Calu3 (cell line): ENCODE results near the gene RASGEF1B. TPM values are rescaled to one million over a fixed set of nuclear protein-coding genes. Genes with fewer than 3 reads are reported as not detected.
A peak's percentile ranks its signal among the peaks of the same experiment; 100 is the strongest.

Experiments
- BruUV-seq: library from RNA; stranded (reverse); fragments of 400-500 nt; replicated peaks from 2 replicates; lab custom pipeline; 2021; lab: Mats Ljungman, UMichigan
- CTCF ChIA-PET: fragments of 300-600 bp; sonication (Branson Sonifier 250); formaldehyde crosslinking; loops from one replicate; lab custom pipeline; 2022; ENCODE audit warnings: antibody characterized with exemption; lab: Charles Lee
- DNase-seq: peaks from one replicate; pipeline ENCODE4 v3.0.0; 2022
- H3K27ac Mint-ChIP-seq: one replicate; pipeline ENCODE4 v1.8.0; 2022; ENCODE audit warnings: mixed read lengths; ENCODE audit not compliant: unreplicated experiment
- H3K27me3 Mint-ChIP-seq: one replicate; pipeline ENCODE4 v1.8.0; 2022; ENCODE audit warnings: mixed read lengths; ENCODE audit not compliant: unreplicated experiment
- H3K36me3 Mint-ChIP-seq: one replicate; pipeline ENCODE4 v1.8.0; 2022; ENCODE audit warnings: mild to moderate bottlenecking, moderate library complexity, mixed read lengths; ENCODE audit not compliant: insufficient read depth, unreplicated experiment
- H3K4me1 Mint-ChIP-seq: one replicate; pipeline ENCODE4 v1.8.0; 2022; ENCODE audit warnings: mild to moderate bottlenecking, low read depth, mixed read lengths; ENCODE audit not compliant: unreplicated experiment
- H3K4me3 Mint-ChIP-seq: one replicate; pipeline ENCODE4 v1.8.0; 2022; ENCODE audit warnings: mild to moderate bottlenecking, low read depth, moderate library complexity, mixed read lengths; ENCODE audit not compliant: unreplicated experiment
- H3K9me3 Mint-ChIP-seq: one replicate; pipeline ENCODE4 v1.8.0; 2022; ENCODE audit warnings: low read depth, mixed read lengths; ENCODE audit not compliant: unreplicated experiment
- CTCF ChIP-seq: fragments of 200-600 bp; IDR thresholded peaks from one replicate; pipeline ENCODE4 v1.8.0; 2022; ENCODE audit warnings: antibody characterized with exemption; ENCODE audit not compliant: unreplicated experiment
- intact Hi-C: fragments of 100-400 bp; cut with micrococcal nuclease; formaldehyde crosslinking; loops from one replicate; pipeline ENCODE4 v1.10.0; 2022; ENCODE audit not compliant: unreplicated experiment
- total RNA-seq: library from RNA; stranded (reverse); gene quantifications from 2 replicates; pipeline ENCODE4 v1.2.3, GENCODE V29; 2022

RASGEF1B gene
- total RNA-seq, 1 experiment from 2014 or later: 33.8 TPM

- Mint-ChIP-seq H3K27me3 (no peaks in the 10 kb centered on the region), H3K27ac (no peak overlapping the region), H3K36me3 (no peaks in the 10 kb centered on the region), H3K4me3 (no peak overlapping the region), H3K4me1 (peaks cover 11% of the 10 kb centered on the region), H3K9me3 (no peaks in the 10 kb centered on the region)
- intact Hi-C loops: no loop called here
- TF ChIP-seq CTCF: no peak
- BruUV-seq: no TSS peak
- CTCF ChIA-PET: interaction anchor here (0.6 kb wide), 1 partner anchor 26 kb away, joined by 5 read pairs; no protein-coding TSS in a partner anchor
- DNase-seq: no peak
These were observed 26.3 kb upstream of the RASGEF1B start for GRCh38 chr4:81498046-81498445.

GRCh38 chr4:81495345-81495744 lies 23.6 kb upstream of the RASGEF1B start:
- BruUV-seq: no TSS peak
- H3K4me3 Mint-ChIP-seq: no peak overlapping the region
- no peak for DNase-seq
- no peak for TF ChIP-seq CTCF
- H3K36me3 Mint-ChIP-seq: peaks cover 7% of the 10 kb centered on the region
- intact Hi-C loops: no loop called here
- CTCF ChIA-PET: no interaction called here
- H3K27ac Mint-ChIP-seq: peak overlapping the region; percentile 12
- H3K27me3 Mint-ChIP-seq: no peaks in the 10 kb centered on the region
- peaks cover 3% of the 10 kb centered on the region for H3K9me3 Mint-ChIP-seq
- H3K4me1 Mint-ChIP-seq: peaks cover 27% of the 10 kb centered on the region

DNA sequence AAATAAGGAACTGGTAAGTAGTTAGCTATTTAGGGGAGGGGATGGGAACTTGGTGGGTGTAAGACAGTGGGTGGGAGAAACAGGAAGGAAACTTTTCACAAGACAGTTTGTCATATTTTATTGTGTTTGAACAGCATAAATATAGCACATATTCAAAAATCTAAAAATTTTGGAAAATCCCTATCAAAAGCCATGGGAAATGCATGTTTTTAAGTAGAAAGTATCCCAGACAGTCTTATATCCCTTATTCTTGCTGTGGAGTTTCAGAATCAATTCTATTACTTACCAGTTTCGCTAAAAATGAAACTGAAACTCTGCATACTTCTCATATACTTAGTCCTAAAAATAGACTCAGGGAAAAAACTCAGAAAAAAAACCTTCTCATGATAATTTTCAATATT lies 22.3 kb upstream of the RASGEF1B start:
- no peaks in the 10 kb centered on the region for H3K27me3 Mint-ChIP-seq
- DNase-seq: no peak
- H3K4me1 Mint-ChIP-seq: peaks cover 27% of the 10 kb centered on the region
- intact Hi-C loops: loop anchor here (5.0 kb wide), 1 partner anchor 143 kb away; no protein-coding TSS in a partner anchor
- peaks cover 7% of the 10 kb centered on the region for H3K36me3 Mint-ChIP-seq
- BruUV-seq: TSS peak; percentile 76
- H3K4me3 Mint-ChIP-seq: peak overlapping the region; percentile 41
- CTCF ChIA-PET: no interaction called here
- peak overlapping the region; percentile 91 for H3K27ac Mint-ChIP-seq
- TF ChIP-seq CTCF: no peak
- H3K9me3 Mint-ChIP-seq: peaks cover 3% of the 10 kb centered on the region

DNA sequence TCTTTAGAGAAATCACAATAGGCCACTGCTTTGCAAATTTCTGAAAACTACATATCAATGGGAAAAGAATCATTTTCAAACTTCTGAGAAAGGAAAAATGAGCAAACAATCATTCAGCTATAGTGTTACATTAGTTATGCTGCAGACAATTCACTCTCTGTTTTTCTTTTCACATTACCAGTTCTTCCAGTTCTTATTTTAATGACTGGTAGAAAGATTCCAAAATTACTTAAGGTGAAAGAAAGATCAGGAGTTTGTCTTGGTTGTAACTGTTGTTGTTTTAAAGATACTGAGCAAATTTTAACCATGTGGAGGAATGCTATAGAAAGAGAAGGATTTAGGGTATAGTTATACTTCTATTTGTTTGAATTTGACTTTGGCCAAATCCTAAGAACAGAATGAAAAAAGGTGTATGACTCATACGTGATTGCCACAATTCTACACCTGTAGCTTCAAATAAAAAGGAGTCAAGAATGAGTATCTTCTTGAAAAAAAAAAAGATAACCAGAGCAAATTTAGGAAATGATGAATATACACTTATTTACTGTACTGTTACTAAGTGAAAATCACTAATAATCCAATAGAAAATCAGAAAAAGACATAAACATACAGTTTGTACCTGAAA lies 21.0 kb upstream of the RASGEF1B start:
- BruUV-seq: no TSS peak
- DNase-seq: no peak
- Mint-ChIP-seq H3K27ac (peak overlapping the region; percentile 92), H3K27me3 (no peaks in the 10 kb centered on the region), H3K4me3 (peak overlapping the region; percentile 39), H3K4me1 (peaks cover 27% of the 10 kb centered on the region), H3K9me3 (peaks cover 6% of the 10 kb centered on the region), H3K36me3 (peaks cover 7% of the 10 kb centered on the region)
- CTCF ChIA-PET: interaction anchor here (1.4 to 1.5 kb wide), 3 partner anchors 21 to 27 kb away, joined by 4 to 5 read pairs (median 4); partner anchors contain the start of gene RASGEF1B
- TF ChIP-seq CTCF: no peak
- intact Hi-C loops: loop anchor here (5.0 kb wide), 1 partner anchor 145 kb away; no protein-coding TSS in a partner anchor
